Activated T-cell treated with anti-CD3 and anti-CD28 coated beads for 1 hour (primary cell): ENCODE data around the gene FAM151A.

ENCODE experiments used
- DNase-seq: peaks from one replicate; pipeline ENCODE4 v3.0.0-alpha.2; 2020; ENCODE audit warnings: low read depth

FAM151A gene

GRCh38 chr1:54579337-54579781 lies 44.0 kb downstream of the FAM151A start:
- no peak for DNase-seq

GRCh38 chr1:54577612-54578011 lies 45.7 kb downstream of the FAM151A start:
- no peak for DNase-seq

GRCh38 chr1:54575605-54576290 lies 47.6 kb downstream of the FAM151A start:
- no peak for DNase-seq

- DNase-seq, result no peak
Measured at GRCh38 chr1:54575161-54575560, 48.2 kb downstream of the FAM151A start.

GRCh38 chr1:54574158-54574778 lies 49.1 kb downstream of the FAM151A start:
- DNase-seq, result no peak

GRCh38 chr1:54572542-54572850 lies 50.8 kb downstream of the FAM151A start:
- DNase-seq, result no peak

- DNase-seq, result no peak
Measured at GRCh38 chr1:54571803-54572541, 51.4 kb downstream of the FAM151A start.

- DNase-seq, result no peak
Measured at GRCh38 chr1:54571326-54571725, 52.0 kb downstream of the FAM151A start.

GRCh38 chr1:54570161-54570560 lies 53.2 kb downstream of the FAM151A start:
- no peak for DNase-seq

GRCh38 chr1:54569339-54569738 lies 54.0 kb downstream of the FAM151A start:
- DNase-seq, result no peak

- no peak for DNase-seq
Measured at GRCh38 chr1:54567961-54568360, 55.4 kb downstream of the FAM151A start.

GRCh38 chr1:54566438-54567141 lies 56.7 kb downstream of the FAM151A start:
- DNase-seq, result no peak

- DNase-seq, result no peak
Measured at GRCh38 chr1:54565113-54565501, 58.2 kb downstream of the FAM151A start.

- DNase-seq, result no peak
Measured at GRCh38 chr1:54564312-54565112, 58.8 kb downstream of the FAM151A start.

GRCh38 chr1:54559771-54560231 lies 63.5 kb downstream of the FAM151A start:
- no peak for DNase-seq
